Ishikawa (cell line): Measurements from ENCODE around the gene LAMB4.

Experiments
- CEBPB ChIP-seq: IDR thresholded peaks from 2 replicates; pipeline ENCODE4 v1.6.1; 2012
- CREB1 ChIP-seq: IDR thresholded peaks from 2 replicates; pipeline ENCODE4 v1.6.1; 2012; ENCODE audit warnings: low read depth
- EGR1 ChIP-seq: IDR thresholded peaks from 2 replicates; pipeline ENCODE4 v1.6.1; 2012
- EP300 ChIP-seq: IDR thresholded peaks from 2 replicates; pipeline ENCODE4 v1.6.1; 2012; ENCODE audit warnings: borderline replicate concordance
- FOXM1 ChIP-seq: IDR thresholded peaks from 2 replicates; pipeline ENCODE4 v1.6.1; 2012; ENCODE audit warnings: low read depth, borderline replicate concordance
- MAX ChIP-seq: IDR thresholded peaks from 2 replicates; pipeline ENCODE4 v1.6.1; 2012
- NFIC ChIP-seq: IDR thresholded peaks from 2 replicates; pipeline ENCODE4 v1.6.1; 2012
- RAD21 ChIP-seq: IDR thresholded peaks from 2 replicates; pipeline ENCODE4 v1.6.1; 2012; ENCODE audit warnings: low read depth
- REST ChIP-seq: IDR thresholded peaks from 2 replicates; pipeline ENCODE4 v1.6.1; 2012; ENCODE audit warnings: low read depth, mild to moderate bottlenecking
- TAF1 ChIP-seq: IDR thresholded peaks from 2 replicates; pipeline ENCODE4 v1.6.1; 2012; ENCODE audit warnings: low read depth, mild to moderate bottlenecking
- TCF12 ChIP-seq: IDR thresholded peaks from 2 replicates; pipeline ENCODE4 v1.6.1; 2012; ENCODE audit warnings: low read depth
- TEAD4 ChIP-seq: IDR thresholded peaks from 2 replicates; pipeline ENCODE4 v1.6.1; 2012
- USF1 ChIP-seq: IDR thresholded peaks from 2 replicates; pipeline ENCODE4 v1.6.1; 2012
- YY1 ChIP-seq: IDR thresholded peaks from 2 replicates; pipeline ENCODE4 v1.6.1; 2012; ENCODE audit warnings: low read depth
- ZBTB7A ChIP-seq: IDR thresholded peaks from 2 replicates; pipeline ENCODE4 v1.6.1; 2012; ENCODE audit warnings: low read depth

LAMB4 gene

GRCh38 chr7:108045669-108046068 is 84.5 kb downstream of the LAMB4 start:
- TF ChIP-seq CREB1 (no peak), NFIC (no peak), MAX (no peak), ZBTB7A (no peak), RAD21 (no peak), EP300 (no peak), TEAD4 (no peak), EGR1 (no peak)

GRCh38 chr7:108045154-108045553 is 85.0 kb downstream of the LAMB4 start:
- TF ChIP-seq TAF1 (no peak), EP300 (no peak), FOXM1 (no peak), REST (no peak), YY1 (no peak), ZBTB7A (no peak), MAX (no peak), EGR1 (no peak), CEBPB (no peak), CREB1 (no peak), TCF12 (no peak), RAD21 (no peak), TEAD4 (no peak), USF1 (no peak), NFIC (no peak)

GRCh38 chr7:108044345-108044744 is 85.8 kb downstream of the LAMB4 start:
- TF ChIP-seq ZBTB7A, result no peak
- no peak for TF ChIP-seq RAD21
- TF ChIP-seq TCF12, result no peak
- no peak for TF ChIP-seq YY1
- TF ChIP-seq TEAD4, result no peak
- TF ChIP-seq REST, result no peak
- no peak for TF ChIP-seq CREB1
- TF ChIP-seq USF1, result no peak
- no peak for TF ChIP-seq FOXM1
- no peak for TF ChIP-seq EGR1
- no peak for TF ChIP-seq MAX
- TF ChIP-seq TAF1, result no peak

GRCh38 chr7:108038986-108039385 is 91.2 kb downstream of the LAMB4 start:
- TF ChIP-seq TCF12, result no peak
- no peak for TF ChIP-seq REST
- TF ChIP-seq CEBPB, result no peak
- no peak for TF ChIP-seq RAD21
- TF ChIP-seq EP300, result no peak
- TF ChIP-seq FOXM1, result no peak
- TF ChIP-seq MAX, result no peak
- no peak for TF ChIP-seq CREB1
- no peak for TF ChIP-seq NFIC
- no peak for TF ChIP-seq USF1
- TF ChIP-seq TEAD4, result no peak
- TF ChIP-seq EGR1, result no peak
- no peak for TF ChIP-seq TAF1
- no peak for TF ChIP-seq YY1
- no peak for TF ChIP-seq ZBTB7A
